T-helper 17 cell (primary cell): ENCODE measurements around the gene ZNF329. TPM values are rescaled to one million over a fixed set of nuclear protein-coding genes. Genes with fewer than 3 reads are reported as not detected.

ENCODE experiments used
- ATAC-seq: fragments of 150-1000 bp; cut with Tn5 transposase; 2 replicates; pipeline ENCODE4 v1.10.0; 2021; ENCODE audit warnings: mild to moderate bottlenecking, moderate library complexity
- DNase-seq, 3 donors: peaks; one replicate each; pipeline versions ENCODE4 v3.0.0 to v3.0.0-alpha.2; 2020 to 2021
- H3K9me3 ChIP-seq: one replicate; pipeline ENCODE4 v1.7.0; 2013; ENCODE audit warnings: low read length, mild to moderate bottlenecking; ENCODE audit not compliant: control insufficient read depth, poor library complexity, severe bottlenecking
- H3K27ac Mint-ChIP-seq: one replicate; pipeline ENCODE4 v1.8.0; 2022; ENCODE audit warnings: mild to moderate bottlenecking, moderate library complexity, mixed read lengths
- H3K27me3 Mint-ChIP-seq: one replicate; pipeline ENCODE4 v1.8.0; 2022; ENCODE audit warnings: mixed read lengths
- H3K36me3 Mint-ChIP-seq: one replicate; pipeline ENCODE4 v1.8.0; 2022; ENCODE audit warnings: low read depth, mixed read lengths
- H3K4me1 Mint-ChIP-seq: one replicate; pipeline ENCODE4 v1.8.0; 2022; ENCODE audit warnings: mild to moderate bottlenecking, mixed read lengths
- H3K4me3 Mint-ChIP-seq: one replicate; pipeline ENCODE4 v1.8.0; 2022; ENCODE audit warnings: mild to moderate bottlenecking, moderate library complexity, mixed read lengths
- total RNA-seq, 4 donors: library from RNA in 2 of 4; stranded (reverse) in 2 of 4; gene quantifications; one replicate each; pipeline ENCODE4 v1.2.3 and lab custom pipeline; 2022 to 2026

ZNF329 gene
- total RNA-seq, 2 donors from 2014 or later, result 10.8 to 12.5 TPM

DNA sequence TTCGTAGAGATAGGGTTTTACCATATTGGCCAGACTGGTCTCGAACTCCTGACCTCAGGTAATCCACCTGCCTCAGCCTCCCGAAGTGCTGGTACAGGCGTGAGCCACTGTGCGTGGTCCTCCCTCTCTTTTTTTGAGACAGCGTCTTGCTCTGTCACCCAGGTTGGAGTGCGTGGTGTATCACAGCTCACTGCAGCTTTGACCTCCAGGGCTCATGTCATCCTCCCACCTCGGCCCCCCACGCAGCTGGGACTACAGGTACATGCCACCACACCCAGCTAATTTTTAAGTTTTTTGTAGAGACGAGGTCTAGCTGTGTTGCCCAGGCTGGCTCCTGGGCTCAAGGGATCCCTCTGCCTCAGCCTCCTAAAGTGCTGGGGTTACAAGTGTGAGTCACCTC is 70.8 kb downstream of the ZNF329 start:
- no peaks in the 10 kb centered on the region for H3K4me1 Mint-ChIP-seq
- peaks cover 4% of the 10 kb centered on the region for H3K9me3 ChIP-seq
- no peak overlapping the region for H3K27ac Mint-ChIP-seq
- DNase-seq (no peak), ATAC-seq (no peak)
- peak overlapping the region; percentile 34 for H3K4me3 Mint-ChIP-seq
- no peaks in the 10 kb centered on the region for H3K27me3 Mint-ChIP-seq
- no peaks in the 10 kb centered on the region for H3K36me3 Mint-ChIP-seq

Other genes starting within 250 kb of the ZNF329 start
- 10 to 100 TPM; 28.0 to 29.6 TPM for gene ZNF417, start 234.2 kb downstream of the ZNF329 start, total RNA-seq
- gene ZNF418, start 215.4 kb downstream of the ZNF329 start, total RNA-seq, result 1 to 10 TPM; 2.7 to 6.5 TPM
- gene ZNF256, start 203.1 kb downstream of the ZNF329 start, total RNA-seq, result 10 to 100 TPM; 11.9 to 12.6 TPM
- gene C19orf18, start 176.3 kb downstream of the ZNF329 start, total RNA-seq, result under 1 TPM; 0.37 to 0.65 TPM
- gene ZNF606, start 148.0 kb downstream of the ZNF329 start, total RNA-seq, result 1 to 10 TPM; 7.1 TPM
- gene ZSCAN1, start 116.8 kb downstream of the ZNF329 start, total RNA-seq, result not detected
- gene ZNF135, start 91.5 kb downstream of the ZNF329 start, total RNA-seq, result under 1 TPM; 0.16 to 0.57 TPM
- gene ZSCAN18, start 52.6 kb downstream of the ZNF329 start, total RNA-seq, result 10 to 100 TPM; 29.3 to 30.7 TPM
- gene ZNF274, start 32.3 kb upstream of the ZNF329 start, total RNA-seq, result 10 to 100 TPM; 30.4 to 41.0 TPM
- gene ZNF544, start 78.1 kb upstream of the ZNF329 start, total RNA-seq, result 10 to 100 TPM; 13.4 to 15.0 TPM
- gene ZNF8, start 128.2 kb upstream of the ZNF329 start, total RNA-seq, result 1 to 10 TPM; 5.6 to 6.6 TPM
- gene ERVK3-1, start 154.6 kb upstream of the ZNF329 start, total RNA-seq, result 100 to 1,000 TPM; 108 to 110 TPM
- 1 to 10 TPM; 1.5 to 1.7 TPM for gene ZSCAN22, start 176.2 kb upstream of the ZNF329 start, total RNA-seq
- 10 to 100 TPM; 16.0 to 21.7 TPM for gene A1BG, start 202.7 kb upstream of the ZNF329 start, total RNA-seq
- gene ZNF497, start 212.0 kb upstream of the ZNF329 start, total RNA-seq, result 1 to 10 TPM in 1 of 2 donors, under 1 TPM in 1; 0.55 to 1.6 TPM
- 1 to 10 TPM; 1.2 to 1.6 TPM for gene ZNF837, start 230.2 kb upstream of the ZNF329 start, total RNA-seq
- gene RPS5, start 236.5 kb upstream of the ZNF329 start, total RNA-seq, result 1,000 to 10,000 TPM; 1,065 to 1,239 TPM
- not detected for gene RNF225, start 244.9 kb upstream of the ZNF329 start, total RNA-seq